HAP-1 (cell line): Measurements from ENCODE around the gene SMCP.

Experiments
- DNase-seq, 2 experiments: peaks; one replicate each; pipeline ENCODE4 v3.0.0-alpha.2; 2016 to 2020; ENCODE audit warnings: low spot score in 2 of 2
- H3K27me3 ChIP-seq: fragments of 250-450 bp; sonication (Bioruptor Pico); 2 replicates; pipeline ENCODE4 v1.5.1; 2020; ENCODE audit warnings: low read depth, mild to moderate bottlenecking, moderate library complexity
- H3K36me3 ChIP-seq: fragments of 250-450 bp; sonication (Bioruptor Pico); replicated peaks from 2 replicates; pipeline ENCODE4 v1.5.1; 2020; ENCODE audit warnings: mild to moderate bottlenecking
- H3K4me1 ChIP-seq: fragments of 250-450 bp; sonication (Bioruptor Pico); 2 replicates; pipeline ENCODE4 v1.5.1; 2020; ENCODE audit warnings: mild to moderate bottlenecking
- H3K4me3 ChIP-seq: fragments of 250-450 bp; sonication (Bioruptor Pico); 2 replicates; pipeline ENCODE4 v1.5.1; 2020; ENCODE audit warnings: mild to moderate bottlenecking, moderate library complexity
- H3K9me3 ChIP-seq: fragments of 250-450 bp; sonication (Bioruptor Pico); 2 replicates; pipeline ENCODE4 v1.5.1; 2020; ENCODE audit warnings: mild to moderate bottlenecking, moderate library complexity
- in situ Hi-C: fragments of 300-500 bp; cut with MboI; formaldehyde crosslinking; loops from 3 replicates; pipeline ENCODE4 v1.14.3; 2020; ENCODE audit warnings: low sequenced_read_pairs, inconsistent platforms, mixed read lengths

Gene SMCP

GRCh38 chr1:152876827-152877226, 1.3 kb upstream of the SMCP start:
- Histone ChIP-seq H3K36me3 (no peaks in the 10 kb centered on the region), H3K4me3 (no peak overlapping the region), H3K4me1 (no peaks in the 10 kb centered on the region), H3K9me3 (no peaks in the 10 kb centered on the region), H3K27me3 (no peaks in the 10 kb centered on the region; the same call in 1 of the 2 replicates)
- no peak for DNase-seq
- in situ Hi-C loops = no loop called here

DNA sequence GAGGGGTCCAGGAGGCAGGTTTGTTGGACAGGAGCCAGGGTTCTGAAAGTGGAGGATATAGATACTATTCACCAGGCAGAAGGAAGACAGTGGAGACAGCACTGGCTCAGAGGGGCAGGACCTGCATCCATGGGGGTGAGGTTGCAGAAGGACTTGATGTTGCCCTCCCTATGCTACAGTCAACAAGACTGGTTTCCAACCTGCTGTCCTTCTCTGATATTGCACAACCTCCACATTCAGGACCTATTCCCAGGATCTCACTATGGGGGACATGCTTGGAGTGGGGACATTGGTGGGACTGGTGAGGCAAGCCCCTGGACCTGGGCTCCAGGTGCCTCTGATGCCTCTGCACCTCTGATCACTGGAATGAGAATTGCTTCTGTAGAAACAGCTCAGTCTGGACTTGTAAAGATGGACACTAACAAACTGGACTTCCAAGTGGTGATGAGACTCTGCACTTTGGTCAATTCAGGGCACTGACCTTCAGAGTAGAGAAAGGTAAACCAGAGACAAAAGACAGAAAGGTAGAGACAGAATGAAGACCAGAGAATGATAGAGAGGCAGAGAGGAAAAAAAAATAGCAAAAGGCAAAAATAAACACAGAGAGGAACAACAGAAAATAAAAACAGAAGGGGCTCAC, 1.6 kb downstream of the SMCP start:
- Histone ChIP-seq H3K27me3 (no peaks in the 10 kb centered on the region; the same call in 1 of the 2 replicates), H3K4me3 (no peak overlapping the region), H3K9me3 (no peaks in the 10 kb centered on the region), H3K4me1 (no peaks in the 10 kb centered on the region), H3K36me3 (no peaks in the 10 kb centered on the region)
- in situ Hi-C loops = no loop called here
- DNase-seq = no peak

GRCh38 chr1:152880316-152880715, 2.2 kb downstream of the SMCP start:
- in situ Hi-C loops = no loop called here
- DNase-seq = no peak
- no peaks in the 10 kb centered on the region; the same call in 1 of the 2 replicates for H3K27me3 ChIP-seq
- H3K9me3 ChIP-seq = no peaks in the 10 kb centered on the region
- no peaks in the 10 kb centered on the region for H3K36me3 ChIP-seq
- no peaks in the 10 kb centered on the region for H3K4me1 ChIP-seq
- no peak overlapping the region for H3K4me3 ChIP-seq

DNA sequence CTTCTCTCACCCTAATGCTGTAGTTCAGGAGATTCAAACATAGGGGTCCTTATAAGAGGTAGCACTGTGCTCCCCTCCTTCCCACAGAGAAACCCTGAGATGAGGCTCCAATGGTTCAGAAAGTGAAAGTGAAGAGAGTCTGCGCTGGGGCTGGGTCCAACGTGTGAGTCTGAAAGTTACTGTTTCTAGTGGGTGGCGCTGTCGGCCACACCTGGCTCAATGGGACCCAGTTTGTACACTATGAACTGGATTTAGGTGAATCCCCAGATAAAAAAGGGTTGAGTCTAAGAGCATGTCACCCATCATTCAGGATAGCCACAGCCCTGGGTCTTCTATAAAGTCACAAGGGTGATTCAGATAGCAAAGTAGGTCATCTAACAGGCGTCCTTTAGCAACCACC, 2.8 kb downstream of the SMCP start:
- Histone ChIP-seq H3K9me3 (no peaks in the 10 kb centered on the region), H3K4me3 (no peak overlapping the region), H3K27me3 (no peaks in the 10 kb centered on the region; the same call in 1 of the 2 replicates), H3K36me3 (no peaks in the 10 kb centered on the region), H3K4me1 (no peaks in the 10 kb centered on the region)
- in situ Hi-C loops = no loop called here
- DNase-seq = no peak

GRCh38 chr1:152884085-152884484, 6.0 kb downstream of the SMCP start:
- no peaks in the 10 kb centered on the region for H3K27me3 ChIP-seq
- H3K4me1 ChIP-seq = no peaks in the 10 kb centered on the region
- in situ Hi-C loops = no loop called here
- H3K36me3 ChIP-seq = no peaks in the 10 kb centered on the region
- H3K9me3 ChIP-seq = no peaks in the 10 kb centered on the region
- DNase-seq = no peak
- no peak overlapping the region for H3K4me3 ChIP-seq

GRCh38 chr1:152884506-152884905, 6.4 kb downstream of the SMCP start:
- Histone ChIP-seq H3K4me1 (no peaks in the 10 kb centered on the region), H3K4me3 (no peak overlapping the region), H3K9me3 (no peaks in the 10 kb centered on the region), H3K27me3 (no peaks in the 10 kb centered on the region), H3K36me3 (no peaks in the 10 kb centered on the region)
- in situ Hi-C loops = no loop called here
- no peak for DNase-seq

DNA sequence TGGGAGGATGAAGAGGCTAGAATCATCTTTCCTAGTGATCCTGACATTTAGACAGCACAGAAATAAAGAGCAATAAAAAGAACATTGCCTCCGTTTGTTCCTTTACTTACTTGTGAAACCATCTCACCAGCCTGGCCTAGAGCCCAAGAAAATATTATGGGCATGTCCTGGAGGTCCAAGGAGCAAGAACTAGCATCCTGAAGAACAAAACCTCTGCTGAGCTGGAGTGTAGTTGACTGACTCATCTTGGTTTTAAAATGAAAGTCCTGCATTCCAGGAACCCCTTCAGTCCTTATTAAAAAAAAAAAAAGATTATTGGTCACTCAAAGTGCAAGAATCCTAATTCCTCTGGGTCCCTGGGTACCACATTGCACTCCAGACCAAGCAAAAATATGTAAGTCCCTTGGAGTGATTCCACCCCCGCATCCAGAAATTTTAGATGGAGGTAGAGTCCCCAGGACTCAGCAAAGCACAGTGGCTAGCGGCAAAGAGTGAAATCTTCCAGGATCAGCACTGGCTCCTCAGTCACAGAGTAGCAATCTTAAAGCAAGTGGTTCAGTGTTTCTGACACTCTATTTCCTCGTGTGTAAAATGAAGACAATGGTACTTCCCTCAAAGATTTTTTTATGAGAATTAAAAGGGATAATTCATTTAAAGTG, 7.0 kb downstream of the SMCP start:
- H3K9me3 ChIP-seq = no peaks in the 10 kb centered on the region
- in situ Hi-C loops = no loop called here
- no peaks in the 10 kb centered on the region for H3K4me1 ChIP-seq
- H3K27me3 ChIP-seq = no peaks in the 10 kb centered on the region
- no peak overlapping the region for H3K4me3 ChIP-seq
- no peaks in the 10 kb centered on the region for H3K36me3 ChIP-seq
- no peak for DNase-seq

GRCh38 chr1:152886085-152886484, 8.0 kb downstream of the SMCP start:
- in situ Hi-C loops = no loop called here
- H3K36me3 ChIP-seq = no peaks in the 10 kb centered on the region
- no peaks in the 10 kb centered on the region for H3K9me3 ChIP-seq
- no peaks in the 10 kb centered on the region for H3K27me3 ChIP-seq
- DNase-seq = no peak
- H3K4me1 ChIP-seq = no peaks in the 10 kb centered on the region
- no peak overlapping the region for H3K4me3 ChIP-seq

- H3K4me3 ChIP-seq = no peak overlapping the region
- no peak for DNase-seq
- H3K4me1 ChIP-seq = no peaks in the 10 kb centered on the region
- H3K36me3 ChIP-seq = no peaks in the 10 kb centered on the region
- H3K27me3 ChIP-seq = no peaks in the 10 kb centered on the region
- H3K9me3 ChIP-seq = no peaks in the 10 kb centered on the region
- in situ Hi-C loops = no loop called here
Measured at GRCh38 chr1:152886758-152887409, 8.8 kb downstream of the SMCP start.

DNA sequence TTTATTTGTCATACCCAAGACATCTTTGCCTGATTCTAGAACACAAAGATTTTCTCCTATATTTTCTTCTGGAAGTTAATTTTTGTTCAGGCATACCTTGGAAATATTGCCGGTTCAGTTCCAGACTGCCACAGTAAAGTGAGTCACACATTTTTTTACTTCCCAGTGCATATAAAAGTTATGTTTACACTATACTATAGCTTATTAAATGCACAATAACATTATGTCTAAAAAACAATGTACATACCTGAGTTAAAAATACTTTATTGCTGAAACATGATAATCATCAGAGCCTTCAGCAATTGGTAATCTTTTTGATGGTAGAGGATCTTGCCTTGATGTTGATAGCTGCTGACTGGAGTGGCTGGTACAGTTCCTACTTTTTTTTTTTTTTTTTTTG, 10.0 kb downstream of the SMCP start:
- in situ Hi-C loops = no loop called here
- H3K36me3 ChIP-seq = no peaks in the 10 kb centered on the region

DNA sequence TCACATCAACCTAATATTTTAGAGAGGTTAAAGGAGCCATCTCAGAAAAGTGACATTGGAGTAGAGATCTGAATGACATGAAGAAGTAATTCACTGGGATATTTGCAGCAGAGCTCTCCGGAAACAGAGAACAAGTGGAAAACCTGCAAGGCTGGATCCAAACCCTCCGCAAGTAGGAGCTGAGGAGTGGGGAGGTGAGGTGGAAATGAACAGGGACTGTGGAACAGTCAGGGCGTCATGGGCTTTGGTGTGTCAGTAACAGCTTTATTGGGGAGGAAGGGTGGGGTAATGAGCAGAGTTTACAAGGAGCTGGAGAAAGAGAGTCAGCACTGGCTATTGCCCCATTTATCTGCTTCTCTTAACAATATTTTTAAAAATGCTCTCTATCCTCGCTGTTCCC, 20.9 kb downstream of the SMCP start:
- DNase-seq = no peak
- no peaks in the 10 kb centered on the region for H3K27me3 ChIP-seq

More for the DNA sequence above, 10.0 kb downstream of the SMCP start:
- Histone ChIP-seq H3K9me3 (no peaks in the 10 kb centered on the region), H3K4me1 (no peaks in the 10 kb centered on the region), H3K27me3 (no peaks in the 10 kb centered on the region), H3K4me3 (no peak overlapping the region)
- DNase-seq = no peak

GRCh38 chr1:152899883-152900282, 21.8 kb downstream of the SMCP start:
- H3K27me3 ChIP-seq = no peaks in the 10 kb centered on the region
- no peaks in the 10 kb centered on the region for H3K9me3 ChIP-seq
- no peaks in the 10 kb centered on the region for H3K4me1 ChIP-seq
- in situ Hi-C loops = no loop called here
- DNase-seq = no peak
- H3K36me3 ChIP-seq = no peaks in the 10 kb centered on the region
- no peak overlapping the region for H3K4me3 ChIP-seq

More for the DNA sequence above, 20.9 kb downstream of the SMCP start:
- H3K9me3 ChIP-seq = no peaks in the 10 kb centered on the region
- no peaks in the 10 kb centered on the region for H3K4me1 ChIP-seq
- in situ Hi-C loops = no loop called here
- H3K4me3 ChIP-seq = no peak overlapping the region
- H3K36me3 ChIP-seq = no peaks in the 10 kb centered on the region

DNA sequence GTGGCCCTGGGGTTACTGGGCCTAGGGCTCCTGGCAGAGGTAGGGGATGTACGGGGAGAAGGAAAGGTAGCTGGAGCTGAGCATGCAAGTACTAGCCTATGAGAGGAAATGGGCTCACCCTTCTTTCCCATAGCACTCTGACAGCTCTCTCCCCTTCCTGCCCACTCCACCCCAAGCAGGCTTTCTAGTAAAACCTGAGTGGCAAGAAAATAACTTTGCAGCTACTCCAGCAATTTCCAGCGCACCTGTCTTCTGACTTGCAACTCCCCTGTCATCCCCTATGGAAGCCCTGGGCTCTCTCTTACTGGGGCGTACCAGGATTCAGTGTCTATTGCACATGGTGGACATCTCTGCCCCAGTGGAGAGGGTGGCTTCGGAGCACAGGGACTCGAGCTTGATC, 23.5 kb downstream of the SMCP start:
- H3K27me3 ChIP-seq = peaks cover under 1% of the 10 kb centered on the region; the same call in 1 of the 2 replicates

GRCh38 chr1:152902636-152903035, 24.5 kb downstream of the SMCP start:
- Histone ChIP-seq H3K4me3 (no peak overlapping the region), H3K27me3 (peaks cover 3% of the 10 kb centered on the region; the same call in 1 of the 2 replicates), H3K9me3 (no peaks in the 10 kb centered on the region), H3K4me1 (no peaks in the 10 kb centered on the region), H3K36me3 (no peaks in the 10 kb centered on the region)
- in situ Hi-C loops = no loop called here
- no peak for DNase-seq

More for the DNA sequence above, 23.5 kb downstream of the SMCP start:
- H3K4me3 ChIP-seq = no peak overlapping the region
- DNase-seq = no peak
- H3K36me3 ChIP-seq = no peaks in the 10 kb centered on the region
- no peaks in the 10 kb centered on the region for H3K9me3 ChIP-seq
- in situ Hi-C loops = no loop called here
- H3K4me1 ChIP-seq = no peaks in the 10 kb centered on the region
